HCT116 (cell line): ENCODE data around the gene DBN1. TPM values are rescaled to one million over a fixed set of nuclear protein-coding genes. Genes with fewer than 3 reads are reported as not detected.

ENCODE experiments used
- ATAC-seq: fragments of 200-7000 bp; cut with Tn5 transposase; 2 replicates; pipeline ENCODE4 v1.9.1; 2020; ENCODE audit warnings: mild to moderate bottlenecking, moderate library complexity
- BruUV-seq: library from RNA; stranded (reverse); fragments of 400-500 nt; replicated peaks from 2 replicates; lab custom pipeline; 2021; lab: Mats Ljungman, UMichigan
- CTCF ChIA-PET: fragments of 300-600 bp; sonication (Branson Sonifier 250); formaldehyde crosslinking; loops from one replicate; lab custom pipeline; 2021; ENCODE audit warnings: antibody characterized with exemption; lab: Charles Lee
- POLR2A ChIA-PET: fragments of 300-600, 350-600 bp; sonication (Branson Sonifier 250); formaldehyde crosslinking; loops from one replicate; lab custom pipeline; 2021; ENCODE audit warnings: antibody characterized with exemption; lab: Charles Lee
- RAD21 ChIA-PET, 2 experiments: fragments of 300-600 bp; sonication (Branson Sonifier 250); formaldehyde crosslinking; loops; one replicate each; lab custom pipeline; 2023; ENCODE audit warnings: low total read pairs in 2 of 2; ENCODE audit not compliant: uncharacterized antibody in 2 of 2, unreplicated experiment in 2 of 2, low non-redundant PET in 1 of 2; lab: Charles Lee
- DNase-seq: peaks from one replicate; pipeline ENCODE4 v3.0.0-alpha.2; 2010; ENCODE audit warnings: low read depth, low spot score
- H2AFZ ChIP-seq: fragments of 200-600 bp; shearing (Covaris generic), sonication (generic); 2 replicates; pipeline ENCODE4 v1.6.1; 2017; ENCODE audit warnings: low read depth, mixed run types, mixed read lengths, antibody characterized with exemption, low read length; ENCODE audit not compliant: poor library complexity, severe bottlenecking
- H3K27ac ChIP-seq: 2 replicates; pipeline ENCODE4 v1.5.1; 2012; ENCODE audit warnings: low read depth, low read length
- H3K27me3 ChIP-seq: fragments of 200-600 bp; sonication (generic); 2 replicates; pipeline ENCODE4 v1.6.1; 2016; ENCODE audit warnings: mixed run types, low read length, mixed read lengths; ENCODE audit not compliant: insufficient read depth
- H3K36me3 ChIP-seq, 2 experiments: fragments of 200-500 bp in 1 of 2; fragments of 200-600 bp in 1 of 2; sonication (Bioruptor generic) in 1 of 2; sonication (generic) in 1 of 2; 2 replicates each; pipeline versions ENCODE4 v1.5.1 to v1.6.1; 2014 to 2016; ENCODE audit warnings: low read length in 2 of 2, inconsistent platforms in 1 of 2, mixed read lengths in 1 of 2, mixed run types in 1 of 2; ENCODE audit not compliant: insufficient read depth in 2 of 2, control insufficient read depth in 1 of 2
- H3K4me1 ChIP-seq, 2 experiments: fragments of 200-600 bp in 1 of 2; sonication (generic) in 1 of 2; 2 replicates each; pipeline versions ENCODE4 v1.5.1 to v1.6.1; 2012 to 2017; ENCODE audit warnings: low read length in 2 of 2, inconsistent platforms in 1 of 2, mild to moderate bottlenecking in 1 of 2, mixed read lengths in 1 of 2, mixed run types in 1 of 2, moderate library complexity in 1 of 2; ENCODE audit not compliant: insufficient read depth in 2 of 2, control insufficient read depth in 1 of 2
- H3K4me2 ChIP-seq: fragments of 200-600 bp; sonication (generic); 2 replicates; pipeline ENCODE4 v1.6.1; 2017; ENCODE audit warnings: mixed run types, low read length, mixed read lengths
- H3K4me3 ChIP-seq, 2 experiments: fragments of 200-600 bp in 1 of 2; sonication (generic) in 1 of 2; replicated peaks in 1 of 2; 2 replicates each; pipeline ENCODE4 v1.5.1; 2011 to 2016; ENCODE audit warnings: low read length in 2 of 2, control low read depth in 1 of 2, low read depth in 1 of 2, mild to moderate bottlenecking in 1 of 2, mixed read lengths in 1 of 2, mixed run types in 1 of 2
- H3K79me2 ChIP-seq: fragments of 200-600 bp; sonication (generic); 2 replicates; pipeline ENCODE4 v1.6.1; 2017; ENCODE audit warnings: mild to moderate bottlenecking, mixed run types, low read length, moderate library complexity, mixed read lengths; ENCODE audit not compliant: insufficient read depth
- H3K9ac ChIP-seq: fragments of 200-600 bp; sonication (generic); 2 replicates; pipeline ENCODE4 v1.6.1; 2016; ENCODE audit warnings: low read length, mixed read lengths
- H3K9me2 ChIP-seq: fragments of 200-600 bp; sonication (generic), shearing (Covaris generic); 2 replicates; pipeline ENCODE4 v1.6.1; 2017; ENCODE audit warnings: mixed run types, mild to moderate bottlenecking, moderate library complexity; ENCODE audit not compliant: insufficient read depth
- H3K9me3 ChIP-seq, 2 experiments: fragments of 200-500 bp in 1 of 2; fragments of 200-600 bp in 1 of 2; sonication (Bioruptor generic) in 1 of 2; sonication (generic) in 1 of 2; 2 replicates each; pipeline ENCODE4 v1.6.1; 2014 to 2017; ENCODE audit warnings: low read length in 2 of 2, mixed read lengths in 2 of 2, inconsistent platforms in 1 of 2, low read depth in 1 of 2, mild to moderate bottlenecking in 1 of 2, mixed run types in 1 of 2, moderate library complexity in 1 of 2; ENCODE audit not compliant: control insufficient read depth in 1 of 2, insufficient read depth in 1 of 2
- H4K20me1 ChIP-seq: fragments of 200-600 bp; sonication (generic), shearing (Covaris generic); 2 replicates; pipeline ENCODE4 v1.6.1; 2017; ENCODE audit warnings: mixed run types, mild to moderate bottlenecking, moderate library complexity; ENCODE audit not compliant: insufficient read depth
- CTCF ChIP-seq, 3 experiments: fragments of 200-600 bp in 1 of 3; sonication (generic) in 1 of 3; IDR thresholded peaks in 2 of 3; conservative IDR thresholded peaks in 1 of 3; 2 replicates each; pipeline ENCODE4 v1.5.1; 2012 to 2017; ENCODE audit warnings: low read depth in 2 of 3, low read length in 2 of 3, antibody characterized with exemption in 1 of 3, borderline replicate concordance in 1 of 3, control low read depth in 1 of 3, mild to moderate bottlenecking in 1 of 3, mixed read lengths in 1 of 3, mixed run types in 1 of 3, moderate library complexity in 1 of 3; ENCODE audit not compliant: insufficient read depth in 1 of 3
- EGR1 ChIP-seq: IDR thresholded peaks from 2 replicates; pipeline ENCODE4 v1.6.1; 2012; ENCODE audit warnings: low read depth
- ELF1 ChIP-seq: IDR thresholded peaks from 2 replicates; pipeline ENCODE4 v1.6.1; 2012; ENCODE audit warnings: low read depth, borderline replicate concordance
- EZH2phosphoT487 ChIP-seq: fragments of 200-600 bp; IDR thresholded peaks from 2 replicates; pipeline ENCODE4 v1.6.1; 2018; ENCODE audit warnings: antibody characterized with exemption, borderline replicate concordance
- MAX ChIP-seq: IDR thresholded peaks from 2 replicates; pipeline ENCODE4 v1.6.1; 2012
- POLR2A ChIP-seq: IDR thresholded peaks from 2 replicates; pipeline ENCODE4 v1.7.0; 2011; ENCODE audit warnings: borderline replicate concordance; ENCODE audit not compliant: insufficient read depth, insufficient read length; ENCODE audit errors: extremely low read depth
- POLR2AphosphoS5 ChIP-seq: IDR thresholded peaks from 2 replicates; pipeline ENCODE4 v1.6.1; 2011; ENCODE audit warnings: mild to moderate bottlenecking, low read depth, low read length, moderate library complexity
- SRF ChIP-seq: IDR thresholded peaks from 2 replicates; pipeline ENCODE4 v1.6.1; 2012; ENCODE audit warnings: low read depth
- intact Hi-C: fragments of 100-400 bp; cut with micrococcal nuclease; formaldehyde crosslinking; loops from 2 replicates; pipeline ENCODE4 v1.10.0; 2022
- total RNA-seq: library from RNA; stranded (reverse); gene quantifications from one replicate; pipeline ENCODE4 v1.2.1, GENCODE V29; 2021; ENCODE audit not compliant: unreplicated experiment

DBN1 gene
- total RNA-seq, 1 experiment from 2014 or later, result 144 TPM

GRCh38 chr5:177459819-177460628, 13.4 kb downstream of the DBN1 start:
- BruUV-seq, result no TSS peak

More at GRCh38 chr5:177459819-177460628, 13.4 kb downstream of the DBN1 start:
- intact Hi-C loops, result no loop called here
- H3K4me3 ChIP-seq, result no peak overlapping the region
- ATAC-seq (no peak), DNase-seq (no peak)
- H4K20me1 ChIP-seq, result no peaks in the 10 kb centered on the region
- H3K36me3 ChIP-seq, result peaks cover under 1 to 16% of the 10 kb centered on the region in 2 experiments; a peak in 2 of 4 replicates
- ChIA-PET CTCF (interaction anchor here (0.9 kb wide), 1 partner anchor 35 kb away, joined by 3 read pairs; no protein-coding TSS in a partner anchor), POLR2A (no interaction called here), RAD21 (no interaction called here)
- TF ChIP-seq EZH2phosphoT487, result no peak
- TF ChIP-seq MAX, result no peak
- no peak for TF ChIP-seq POLR2A
- TF ChIP-seq POLR2AphosphoS5, result no peak
- no peak for TF ChIP-seq CTCF (IDR thresholded peaks at IDR 0.05 in 2 of 3, conservative IDR thresholded peaks at IDR 0.05 in 1 of 3; ENCODE audit: borderline replicate concordance in 1 of 3, insufficient read depth in 1 of 3, low read depth in 2 of 3, low read length in 2 of 3)
- TF ChIP-seq ELF1, result no peak
- no peak for TF ChIP-seq EGR1
- TF ChIP-seq SRF, result no peak
- H3K9me3 ChIP-seq, result no peaks in the 10 kb centered on the region
- H3K4me1 ChIP-seq, result peaks cover 8 to 22% of the 10 kb centered on the region in 2 experiments; a peak in 3 of 4 replicates
- no peak overlapping the region for H3K27ac ChIP-seq
- H3K27me3 ChIP-seq, result no peaks in the 10 kb centered on the region
- no peak overlapping the region for H2AFZ ChIP-seq
- H3K79me2 ChIP-seq, result no peaks in the 10 kb centered on the region
- no peaks in the 10 kb centered on the region for H3K9me2 ChIP-seq
- no peak overlapping the region for H3K4me2 ChIP-seq
- no peak overlapping the region for H3K9ac ChIP-seq
